Natural killer cell (primary cell): Measurements from ENCODE around the gene CADM4. TPM values are rescaled to one million over a fixed set of nuclear protein-coding genes. Genes with fewer than 3 reads are reported as not detected.
A peak's percentile ranks its signal among the peaks of the same experiment; 100 is the strongest.

ENCODE experiments used
- ATAC-seq, 3 donors: fragments of 150-1000 bp in 2 of 3; fragments of 200-7000 bp in 1 of 3; cut with Tn5 transposase; 1 replicate in 1 of 3; 2 replicates in 2 of 3; pipeline ENCODE4 v1.10.0; 2021; ENCODE audit warnings: mild to moderate bottlenecking in 2 of 3, moderate library complexity in 2 of 3
- DNase-seq, 2 donors: peaks; one replicate each; pipeline versions ENCODE4 v3.0.0 to v3.0.0-alpha.2; 2013 to 2021; ENCODE audit warnings: mixed read lengths in 1 of 2
- H3K27ac ChIP-seq: one replicate; pipeline ENCODE4 v1.5.1; 2013; ENCODE audit warnings: mild to moderate bottlenecking, low read length
- H3K27me3 ChIP-seq: one replicate; pipeline ENCODE4 v1.6.1; 2013; ENCODE audit warnings: low read length; ENCODE audit not compliant: control insufficient read depth, insufficient read depth
- H3K36me3 ChIP-seq: one replicate; pipeline ENCODE4 v1.6.1; 2013; ENCODE audit warnings: low read length; ENCODE audit not compliant: control insufficient read depth, insufficient read depth
- H3K4me1 ChIP-seq: one replicate; pipeline ENCODE4 v1.6.1; 2013; ENCODE audit warnings: low read length; ENCODE audit not compliant: control insufficient read depth, insufficient read depth
- H3K4me3 ChIP-seq: one replicate; pipeline ENCODE4 v1.5.1; 2013; ENCODE audit warnings: low read length
- H3K9me3 ChIP-seq: one replicate; pipeline ENCODE4 v1.6.1; 2013; ENCODE audit warnings: low read length; ENCODE audit not compliant: control insufficient read depth, insufficient read depth
- H3K27ac Mint-ChIP-seq, 2 donors: one replicate each; pipeline ENCODE4 v1.8.0; 2022; ENCODE audit warnings: mild to moderate bottlenecking in 2 of 2, mixed read lengths in 2 of 2, moderate library complexity in 1 of 2
- H3K27me3 Mint-ChIP-seq, 2 donors: one replicate each; pipeline ENCODE4 v1.8.0; 2022; ENCODE audit warnings: low read depth in 2 of 2, mixed read lengths in 2 of 2
- H3K36me3 Mint-ChIP-seq: one replicate; pipeline ENCODE4 v1.8.0; 2022; ENCODE audit warnings: mixed read lengths
- H3K4me1 Mint-ChIP-seq, 2 donors: one replicate each; pipeline ENCODE4 v1.8.0; 2022; ENCODE audit warnings: mixed read lengths in 2 of 2
- H3K4me3 Mint-ChIP-seq: one replicate; pipeline ENCODE4 v1.8.0; 2022; ENCODE audit warnings: mild to moderate bottlenecking, moderate library complexity, mixed read lengths
- H3K9me3 Mint-ChIP-seq, 2 donors: one replicate each; pipeline ENCODE4 v1.8.0; 2022; ENCODE audit warnings: mixed read lengths in 2 of 2
- WGBS: methylation state at CpG from one replicate; pipeline ENCODE4 v1.1.7; 2013; ENCODE audit warnings: missing lambda C conversion rate; ENCODE audit not compliant: insufficient coverage; 5-methylcytosine and 5-hydroxymethylcytosine counted together
- intact Hi-C: fragments of 100-400 bp; cut with micrococcal nuclease; formaldehyde crosslinking; loops from one replicate; pipeline ENCODE4 v1.14.2; 2022
- total RNA-seq, 4 donors: library from RNA; stranded (reverse); fragments of 120-200 nt in 1 of 4; gene quantifications; one replicate each; pipeline versions ENCODE4 v1.2.3 to v1.2.4, GENCODE V29; 2013 to 2022
- TF ChIP-seq, protein P1 (sequence below): fragments of 200-600 bp; IDR thresholded peaks from one replicate; pipeline ENCODE4 v1.8.0; 2022; ENCODE audit warnings: antibody characterized with exemption

CADM4 gene
- total RNA-seq, 3 donors from 2014 or later (not counting 1 experiment from before 2014, with no cell fraction given), result 0.19 to 0.38 TPM; not detected in 1

DNA sequence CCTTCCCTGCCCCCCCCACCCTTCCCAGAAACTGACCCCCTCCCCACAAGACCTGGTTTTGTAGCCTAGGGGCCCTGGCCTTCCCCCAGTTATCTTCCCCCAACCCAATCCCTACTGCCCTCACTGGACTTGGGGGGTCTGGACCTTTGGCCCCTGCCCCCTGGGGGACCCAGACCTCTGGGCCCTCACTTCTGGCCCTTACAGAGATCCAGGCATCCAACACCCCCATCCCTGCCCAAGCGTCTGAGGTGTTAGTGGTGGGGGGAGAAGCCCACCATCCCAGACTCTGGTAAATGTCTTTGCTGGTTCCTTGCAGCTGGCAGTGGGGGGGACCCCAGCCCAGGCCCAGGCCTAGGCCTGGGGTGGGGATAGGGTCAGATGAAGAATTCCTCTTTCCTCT, 16.7 kb downstream of the CADM4 start:
- 100% methylated on average over 1 of the region's 1 CpG for WGBS
- Histone ChIP-seq H3K36me3 (no peaks in the 10 kb centered on the region), H3K27me3 (peaks cover 4% of the 10 kb centered on the region), H3K9me3 (no peaks in the 10 kb centered on the region), H3K4me1 (peaks cover 29% of the 10 kb centered on the region), H3K27ac (no peak overlapping the region), H3K4me3 (no peak overlapping the region)
- peaks cover 0 to 16% of the 10 kb centered on the region in 2 donors for H3K27me3 Mint-ChIP-seq
- no peak overlapping the region for H3K27ac Mint-ChIP-seq
- intact Hi-C loops, result no loop called here
- no peak overlapping the region for H3K4me3 Mint-ChIP-seq
- DNase-seq, result no peak
- ATAC-seq, result no peak
- TF ChIP-seq, protein P1, sequence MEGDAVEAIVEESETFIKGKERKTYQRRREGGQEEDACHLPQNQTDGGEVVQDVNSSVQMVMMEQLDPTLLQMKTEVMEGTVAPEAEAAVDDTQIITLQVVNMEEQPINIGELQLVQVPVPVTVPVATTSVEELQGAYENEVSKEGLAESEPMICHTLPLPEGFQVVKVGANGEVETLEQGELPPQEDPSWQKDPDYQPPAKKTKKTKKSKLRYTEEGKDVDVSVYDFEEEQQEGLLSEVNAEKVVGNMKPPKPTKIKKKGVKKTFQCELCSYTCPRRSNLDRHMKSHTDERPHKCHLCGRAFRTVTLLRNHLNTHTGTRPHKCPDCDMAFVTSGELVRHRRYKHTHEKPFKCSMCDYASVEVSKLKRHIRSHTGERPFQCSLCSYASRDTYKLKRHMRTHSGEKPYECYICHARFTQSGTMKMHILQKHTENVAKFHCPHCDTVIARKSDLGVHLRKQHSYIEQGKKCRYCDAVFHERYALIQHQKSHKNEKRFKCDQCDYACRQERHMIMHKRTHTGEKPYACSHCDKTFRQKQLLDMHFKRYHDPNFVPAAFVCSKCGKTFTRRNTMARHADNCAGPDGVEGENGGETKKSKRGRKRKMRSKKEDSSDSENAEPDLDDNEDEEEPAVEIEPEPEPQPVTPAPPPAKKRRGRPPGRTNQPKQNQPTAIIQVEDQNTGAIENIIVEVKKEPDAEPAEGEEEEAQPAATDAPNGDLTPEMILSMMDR, result no peak
- H3K36me3 Mint-ChIP-seq, result no peaks in the 10 kb centered on the region
- no peaks in the 10 kb centered on the region for H3K9me3 Mint-ChIP-seq
- H3K4me1 Mint-ChIP-seq, result peaks cover 22 to 54% of the 10 kb centered on the region in 2 donors

DNA sequence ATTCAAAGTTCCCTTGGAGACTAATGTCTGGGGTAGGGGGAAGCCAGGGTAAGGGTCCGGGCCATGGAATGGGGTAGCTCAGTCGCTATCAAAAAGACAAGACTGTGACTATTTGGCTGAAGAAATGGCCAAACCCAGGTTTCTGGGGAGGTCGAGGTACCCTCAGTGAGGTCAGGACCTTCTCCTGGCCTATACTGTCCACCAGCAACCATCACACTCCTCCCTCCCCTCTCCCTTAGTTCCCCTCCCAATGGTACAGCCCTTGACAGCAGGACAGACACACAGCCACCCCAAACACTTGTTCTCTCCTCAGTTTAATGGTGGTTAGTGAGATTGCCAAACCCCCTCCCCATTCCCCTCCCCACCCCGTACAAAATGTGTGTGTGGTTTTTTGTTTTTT, 17.6 kb downstream of the CADM4 start:
- H3K36me3 Mint-ChIP-seq, result no peaks in the 10 kb centered on the region
- H3K27ac Mint-ChIP-seq, result peak overlapping the region in 1 of 2 donors; percentile 46
- TF ChIP-seq, protein P1, result no peak

DNA sequence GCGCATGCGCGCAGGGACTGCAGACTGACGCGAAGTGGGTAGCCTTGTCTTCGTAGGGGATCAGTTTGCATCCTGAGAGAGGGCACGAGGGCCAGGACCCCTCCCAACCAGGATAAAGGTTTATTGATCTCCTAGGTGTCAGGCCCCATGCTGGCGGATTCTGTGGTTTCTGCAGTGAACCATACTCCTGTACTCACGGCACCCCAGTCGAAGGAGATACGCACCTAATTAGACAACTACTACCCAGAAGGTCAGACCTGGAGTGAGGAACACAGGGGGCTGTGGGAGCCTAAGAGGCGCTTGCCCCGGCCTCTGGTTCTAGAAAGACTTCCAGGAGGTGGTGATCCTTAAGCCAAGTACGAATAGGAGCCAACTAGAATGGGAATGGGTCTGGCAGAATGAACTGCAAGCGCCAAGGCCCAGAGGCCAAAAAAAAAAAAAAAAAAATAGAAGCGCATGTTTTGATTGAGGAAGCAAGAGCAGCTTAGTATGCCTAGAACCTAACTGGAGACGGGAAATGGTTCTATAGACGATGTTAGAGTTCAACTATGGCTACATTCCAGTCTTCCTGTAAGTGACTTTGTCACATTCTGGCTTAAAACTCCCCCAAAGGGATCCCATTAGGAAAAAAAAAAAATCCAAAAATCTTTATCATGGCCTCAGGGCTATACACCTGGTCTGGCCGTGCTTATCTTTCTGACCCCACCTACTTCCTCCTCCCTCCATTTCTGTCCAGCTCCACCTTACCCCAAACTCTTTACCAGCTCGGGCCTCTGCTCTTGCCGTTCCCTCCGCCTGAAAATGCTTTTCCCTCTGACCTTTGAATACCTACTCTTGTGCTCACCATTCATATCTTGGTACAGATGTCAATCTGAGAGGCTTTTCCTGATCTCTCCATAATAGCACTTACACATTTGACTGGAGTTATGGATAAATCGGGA, 19.3 kb downstream of the CADM4 start:
- H3K9me3 Mint-ChIP-seq, result no peaks in the 10 kb centered on the region
- Histone ChIP-seq H3K27ac (peak overlapping the region; percentile 96), H3K36me3 (no peaks in the 10 kb centered on the region), H3K4me3 (peak overlapping the region; percentile 100), H3K4me1 (peaks cover 26% of the 10 kb centered on the region), H3K27me3 (no peaks in the 10 kb centered on the region), H3K9me3 (no peaks in the 10 kb centered on the region)
- peaks cover 27 to 53% of the 10 kb centered on the region in 2 donors for H3K4me1 Mint-ChIP-seq
- intact Hi-C loops, result no loop called here
- TF ChIP-seq, protein P1, result no peak
- H3K27me3 Mint-ChIP-seq, result no peaks in the 10 kb centered on the region
- peak overlapping the region; percentile 93 to 96 for H3K27ac Mint-ChIP-seq
- ATAC-seq (no peak), DNase-seq (peak; percentile 67 to 92)
- no peaks in the 10 kb centered on the region for H3K36me3 Mint-ChIP-seq
- 52% methylated on average over 23 of the region's 23 CpGs for WGBS
- H3K4me3 Mint-ChIP-seq, result peak overlapping the region; percentile 99

More for the DNA sequence above, 17.6 kb downstream of the CADM4 start:
- Histone ChIP-seq H3K27ac (no peak overlapping the region), H3K4me3 (no peak overlapping the region), H3K36me3 (no peaks in the 10 kb centered on the region), H3K9me3 (no peaks in the 10 kb centered on the region), H3K4me1 (peaks cover 29% of the 10 kb centered on the region), H3K27me3 (peaks cover 4% of the 10 kb centered on the region)
- 92% methylated on average over 3 of the region's 4 CpGs for WGBS
- Mint-ChIP-seq H3K4me1 (peaks cover 22 to 50% of the 10 kb centered on the region in 2 donors), H3K27me3 (peaks cover 0 to 9% of the 10 kb centered on the region in 2 donors), H3K9me3 (no peaks in the 10 kb centered on the region), H3K4me3 (no peak overlapping the region)
- DNase-seq (no peak), ATAC-seq (no peak)
- intact Hi-C loops, result no loop called here
